Measurements from ENCODE around the gene RYR1. TPM values are rescaled to one million over a fixed set of nuclear protein-coding genes. Genes with fewer than 3 reads are reported as not detected.

Gene RYR1
- total RNA-seq, 2 experiments from 2014 or later = 0.19 to 0.28 TPM

- H3K36me3 Mint-ChIP-seq = no peaks in the 10 kb centered on the region
- DNase-seq = no peak
- no peak overlapping the region for H3K27ac Mint-ChIP-seq
- no peaks in the 10 kb centered on the region for H3K4me1 Mint-ChIP-seq
- H3K4me3 Mint-ChIP-seq = no peak overlapping the region
- no peaks in the 10 kb centered on the region for H3K9me3 Mint-ChIP-seq
- H3K27me3 Mint-ChIP-seq = peaks cover 12% of the 10 kb centered on the region
These were observed 63.4 kb downstream of the RYR1 start for GRCh38 chr19:38496603-38497487.

DNA sequence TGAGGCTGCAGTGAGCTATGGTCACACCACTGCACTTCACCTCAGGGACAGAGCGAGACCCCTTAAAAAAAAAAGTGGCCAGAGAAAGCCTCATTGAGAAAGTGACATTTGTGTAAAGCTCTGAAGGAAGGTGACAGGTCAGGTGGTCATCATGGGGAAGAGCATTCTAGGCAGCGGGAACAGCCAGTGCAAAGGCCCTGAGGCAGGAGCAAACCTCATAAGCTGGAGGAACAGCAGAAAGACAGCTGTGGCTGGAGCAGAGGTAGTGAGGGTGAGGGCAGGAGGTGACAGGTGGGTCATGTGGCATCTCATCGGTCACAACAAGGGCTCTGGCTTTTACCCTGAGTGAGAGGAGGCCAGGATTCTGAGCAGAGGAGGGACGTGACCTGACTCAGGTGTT is 64.4 kb downstream of the RYR1 start:
- no peak for DNase-seq
- Mint-ChIP-seq H3K36me3 (no peaks in the 10 kb centered on the region), H3K27me3 (peaks cover 3% of the 10 kb centered on the region), H3K9me3 (no peaks in the 10 kb centered on the region), H3K4me1 (no peaks in the 10 kb centered on the region), H3K4me3 (no peak overlapping the region), H3K27ac (no peak overlapping the region)

- no peaks in the 10 kb centered on the region for H3K4me1 Mint-ChIP-seq
- peaks cover 3% of the 10 kb centered on the region for H3K27me3 Mint-ChIP-seq
- no peak overlapping the region for H3K27ac Mint-ChIP-seq
- no peak for DNase-seq
- no peak overlapping the region for H3K4me3 Mint-ChIP-seq
- H3K36me3 Mint-ChIP-seq = no peaks in the 10 kb centered on the region
- H3K9me3 Mint-ChIP-seq = no peaks in the 10 kb centered on the region
These were observed 66.0 kb downstream of the RYR1 start for GRCh38 chr19:38499532-38499931.

GRCh38 chr19:38500450-38500849 is 67.0 kb downstream of the RYR1 start:
- DNase-seq = no peak

DNA sequence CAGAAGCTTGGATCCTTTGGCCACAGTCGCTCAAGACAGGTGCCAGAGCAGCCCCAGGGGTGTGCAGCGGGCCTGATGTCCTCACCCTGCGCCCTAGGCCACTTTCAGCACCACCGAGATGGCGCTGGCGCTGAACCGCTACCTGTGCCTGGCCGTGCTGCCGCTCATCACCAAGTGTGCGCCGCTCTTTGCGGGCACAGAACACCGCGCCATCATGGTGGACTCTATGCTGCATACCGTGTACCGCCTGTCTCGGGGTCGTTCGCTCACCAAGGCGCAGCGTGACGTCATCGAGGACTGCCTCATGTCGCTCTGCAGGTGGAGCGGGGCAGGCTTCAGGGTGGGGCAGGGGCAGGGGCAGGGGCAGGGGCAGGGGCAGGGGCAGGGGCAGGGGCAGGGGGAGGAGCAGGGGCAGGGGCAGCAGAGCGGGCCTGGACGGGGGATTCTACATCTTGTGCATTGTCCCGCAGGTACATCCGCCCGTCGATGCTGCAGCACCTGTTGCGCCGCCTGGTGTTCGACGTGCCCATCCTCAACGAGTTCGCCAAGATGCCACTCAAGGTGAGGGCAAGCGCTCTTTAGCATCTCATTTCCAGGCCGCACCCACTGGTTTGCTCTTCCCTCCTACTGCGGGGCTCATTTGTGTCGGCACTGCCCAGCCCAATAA is 69.1 kb downstream of the RYR1 start:
- DNase-seq = no peak
- H3K27ac Mint-ChIP-seq = no peak overlapping the region
- H3K4me3 Mint-ChIP-seq = no peak overlapping the region
- no peaks in the 10 kb centered on the region for H3K4me1 Mint-ChIP-seq
- peaks cover 7% of the 10 kb centered on the region for H3K27me3 Mint-ChIP-seq
- no peaks in the 10 kb centered on the region for H3K9me3 Mint-ChIP-seq
- no peaks in the 10 kb centered on the region for H3K36me3 Mint-ChIP-seq

More at GRCh38 chr19:38500450-38500849, 67.0 kb downstream of the RYR1 start:
- no peaks in the 10 kb centered on the region for H3K9me3 Mint-ChIP-seq
- H3K27me3 Mint-ChIP-seq = peaks cover 4% of the 10 kb centered on the region
- H3K27ac Mint-ChIP-seq = no peak overlapping the region
- H3K4me3 Mint-ChIP-seq = no peak overlapping the region
- no peaks in the 10 kb centered on the region for H3K4me1 Mint-ChIP-seq
- H3K36me3 Mint-ChIP-seq = no peaks in the 10 kb centered on the region

DNA sequence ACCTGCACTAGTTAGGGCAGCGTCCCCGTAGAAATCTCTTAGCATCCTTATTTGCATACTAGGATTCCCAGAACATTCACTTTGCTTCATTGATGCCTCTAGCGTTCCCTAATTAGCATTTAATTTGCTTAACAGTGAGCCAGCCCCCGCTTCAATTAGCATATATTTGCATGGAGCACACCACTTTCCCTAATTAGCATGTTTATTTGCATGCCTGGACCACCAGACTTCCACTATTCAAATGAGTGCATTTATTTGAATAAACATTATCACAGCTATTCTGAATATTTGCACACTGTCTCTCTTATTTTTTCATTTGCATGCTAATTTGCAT is 69.6 kb downstream of the RYR1 start:
- H3K36me3 Mint-ChIP-seq = no peaks in the 10 kb centered on the region
- H3K4me3 Mint-ChIP-seq = no peak overlapping the region
- no peak for DNase-seq
- H3K27me3 Mint-ChIP-seq = peaks cover 7% of the 10 kb centered on the region
- no peaks in the 10 kb centered on the region for H3K9me3 Mint-ChIP-seq
- no peak overlapping the region for H3K27ac Mint-ChIP-seq
- no peaks in the 10 kb centered on the region for H3K4me1 Mint-ChIP-seq

DNA sequence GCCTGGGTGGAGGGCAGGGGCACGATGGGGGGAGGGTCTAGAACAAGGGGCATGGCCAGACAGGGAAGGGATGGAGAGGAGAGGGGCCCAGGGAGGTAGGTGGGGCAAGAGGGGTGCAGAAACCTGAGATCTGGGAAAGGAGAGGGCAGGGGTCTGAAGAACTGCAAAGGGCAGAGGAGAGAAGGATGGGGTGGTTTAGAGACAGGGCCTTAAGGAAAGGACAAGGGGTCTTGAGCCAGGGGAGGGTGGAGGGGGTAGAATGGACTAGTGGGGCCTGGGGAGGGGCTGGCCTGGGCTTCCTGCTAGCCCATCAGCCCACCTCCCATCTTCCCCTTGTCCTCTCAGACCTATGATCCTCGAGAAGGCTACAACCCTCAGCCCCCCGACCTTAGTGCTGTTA is 72.5 kb downstream of the RYR1 start:
- no peaks in the 10 kb centered on the region for H3K4me1 Mint-ChIP-seq
- H3K27me3 Mint-ChIP-seq = peaks cover 20% of the 10 kb centered on the region
- no peaks in the 10 kb centered on the region for H3K9me3 Mint-ChIP-seq
- DNase-seq = no peak
- no peaks in the 10 kb centered on the region for H3K36me3 Mint-ChIP-seq
- H3K27ac Mint-ChIP-seq = no peak overlapping the region
- H3K4me3 Mint-ChIP-seq = no peak overlapping the region

DNA sequence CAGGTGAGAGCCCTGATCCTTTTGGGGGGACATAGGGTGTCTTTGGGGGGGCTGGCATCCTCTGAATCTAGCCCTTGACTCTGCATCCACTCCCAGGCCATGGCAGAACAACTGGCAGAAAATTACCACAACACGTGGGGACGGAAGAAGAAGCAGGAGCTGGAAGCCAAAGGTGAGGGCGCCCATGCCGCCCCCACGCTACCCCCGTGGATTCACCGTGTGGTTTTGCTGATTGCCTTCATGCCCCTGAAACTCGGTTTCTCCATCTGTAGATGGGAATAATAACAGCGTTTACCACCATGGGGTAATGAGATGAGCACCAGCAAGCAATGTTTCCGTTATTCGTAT is 72.9 kb downstream of the RYR1 start:
- H3K9me3 Mint-ChIP-seq = no peaks in the 10 kb centered on the region
- no peaks in the 10 kb centered on the region for H3K4me1 Mint-ChIP-seq
- H3K27me3 Mint-ChIP-seq = peaks cover 22% of the 10 kb centered on the region
- H3K27ac Mint-ChIP-seq = no peak overlapping the region
- H3K4me3 Mint-ChIP-seq = no peak overlapping the region
- DNase-seq = no peak
- H3K36me3 Mint-ChIP-seq = no peaks in the 10 kb centered on the region

- Mint-ChIP-seq H3K4me1 (no peaks in the 10 kb centered on the region), H3K27me3 (peaks cover 24% of the 10 kb centered on the region), H3K27ac (no peak overlapping the region), H3K9me3 (no peaks in the 10 kb centered on the region), H3K4me3 (no peak overlapping the region), H3K36me3 (no peaks in the 10 kb centered on the region)
- DNase-seq = peak; percentile 78
These were observed 73.4 kb downstream of the RYR1 start for GRCh38 chr19:38506723-38507550.

DNA sequence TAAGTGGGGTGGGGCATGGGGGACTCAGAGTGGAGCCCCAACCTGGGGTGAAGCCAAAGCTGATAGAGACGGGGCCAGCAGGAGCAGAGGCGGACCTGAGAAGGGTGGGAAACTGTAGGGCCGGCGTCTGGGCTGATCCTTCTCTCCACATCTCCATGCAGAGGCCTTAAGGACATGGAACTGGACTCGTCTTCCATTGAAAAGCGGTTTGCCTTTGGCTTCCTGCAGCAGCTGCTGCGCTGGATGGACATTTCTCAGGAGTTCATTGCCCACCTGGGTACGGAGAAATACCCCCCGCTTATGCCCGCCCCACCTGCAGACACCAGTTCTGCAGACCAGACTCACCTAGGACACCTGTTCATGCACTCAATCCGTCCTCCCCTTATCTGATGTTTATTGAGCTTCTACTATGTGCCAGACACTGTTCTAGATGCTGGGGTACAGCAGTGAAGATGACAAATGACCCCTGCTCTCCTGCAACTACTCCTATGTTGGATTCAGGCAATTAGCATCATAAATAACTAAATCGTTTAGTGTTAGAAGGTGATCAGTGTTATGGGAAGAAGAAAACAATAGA is 74.1 kb downstream of the RYR1 start:
- Mint-ChIP-seq H3K4me1 (no peaks in the 10 kb centered on the region), H3K27ac (no peak overlapping the region), H3K36me3 (no peaks in the 10 kb centered on the region), H3K4me3 (no peak overlapping the region), H3K27me3 (peaks cover 24% of the 10 kb centered on the region), H3K9me3 (no peaks in the 10 kb centered on the region)
- DNase-seq = no peak

DNA sequence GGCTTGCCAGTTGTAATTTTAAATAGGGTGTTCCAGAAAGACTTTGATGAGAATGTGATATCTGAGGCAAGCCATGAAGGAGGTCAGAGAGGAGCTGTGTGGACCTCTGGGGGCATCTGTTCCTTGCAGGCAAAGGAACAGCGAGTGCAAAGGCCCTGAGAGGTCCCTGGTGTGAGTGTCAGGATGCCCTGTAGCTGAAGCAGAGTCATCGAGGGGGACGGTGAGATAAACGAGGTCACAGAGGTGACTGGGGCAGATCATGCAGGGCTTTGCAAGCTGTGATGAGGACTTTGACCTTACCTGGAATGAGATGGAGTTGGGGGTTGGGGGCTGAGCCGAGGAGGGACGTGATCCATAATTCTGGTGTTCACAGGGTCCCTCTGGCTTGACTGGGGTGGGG is 75.0 kb downstream of the RYR1 start:
- no peak for DNase-seq
- H3K4me1 Mint-ChIP-seq = peaks cover 5% of the 10 kb centered on the region
- no peaks in the 10 kb centered on the region for H3K9me3 Mint-ChIP-seq
- peaks cover 29% of the 10 kb centered on the region for H3K27me3 Mint-ChIP-seq
- H3K27ac Mint-ChIP-seq = no peak overlapping the region
- no peaks in the 10 kb centered on the region for H3K36me3 Mint-ChIP-seq
- no peak overlapping the region for H3K4me3 Mint-ChIP-seq

DNA sequence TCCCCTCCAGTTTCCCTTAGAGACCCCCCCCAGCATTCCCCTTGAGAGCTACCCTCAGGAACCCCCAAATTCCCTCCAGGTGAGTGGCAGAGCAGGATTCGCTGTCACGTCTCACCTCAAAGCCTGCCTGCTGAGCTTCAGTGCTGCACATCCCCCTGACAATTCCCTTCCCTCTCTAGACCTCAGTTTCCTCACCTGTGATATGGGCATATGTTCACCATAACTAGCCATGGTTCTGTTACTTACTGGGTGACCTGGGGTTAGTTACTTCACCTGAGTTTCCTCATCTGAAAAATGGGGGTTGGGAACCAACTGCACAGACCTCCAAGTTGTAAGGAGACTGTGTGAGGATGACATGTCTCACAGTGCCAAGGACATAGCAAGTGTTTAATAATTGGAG is 75.5 kb downstream of the RYR1 start:
- Mint-ChIP-seq H3K9me3 (no peaks in the 10 kb centered on the region), H3K27ac (no peak overlapping the region), H3K36me3 (no peaks in the 10 kb centered on the region), H3K27me3 (peaks cover 29% of the 10 kb centered on the region), H3K4me3 (no peak overlapping the region), H3K4me1 (peaks cover 9% of the 10 kb centered on the region)
- DNase-seq = no peak

GRCh38 chr19:38511074-38511708 is 77.7 kb downstream of the RYR1 start:
- Mint-ChIP-seq H3K4me3 (no peak overlapping the region), H3K27ac (no peak overlapping the region), H3K9me3 (no peaks in the 10 kb centered on the region)

GRCh38 chr19:38512277-38512676 is 78.8 kb downstream of the RYR1 start:
- peaks cover 13% of the 10 kb centered on the region for H3K4me1 Mint-ChIP-seq
- no peaks in the 10 kb centered on the region for H3K9me3 Mint-ChIP-seq
- no peaks in the 10 kb centered on the region for H3K36me3 Mint-ChIP-seq
- no peak for DNase-seq
- no peak overlapping the region for H3K27ac Mint-ChIP-seq
- H3K4me3 Mint-ChIP-seq = no peak overlapping the region
- peaks cover 30% of the 10 kb centered on the region for H3K27me3 Mint-ChIP-seq

More at GRCh38 chr19:38511074-38511708, 77.7 kb downstream of the RYR1 start:
- DNase-seq = no peak
- H3K36me3 Mint-ChIP-seq = no peaks in the 10 kb centered on the region
- H3K27me3 Mint-ChIP-seq = peaks cover 30% of the 10 kb centered on the region
- H3K4me1 Mint-ChIP-seq = peaks cover 13% of the 10 kb centered on the region
